ENCODE results near the gene MTTP.

- TF ChIP-seq EZH2 (IDR thresholded peaks at IDR 0.05; ENCODE audit: low read length) (no peak), CTCF (optimal IDR thresholded peaks at IDR 0.05 in 1 of 3, IDR thresholded peaks at IDR 0.05 in 1 of 3, conservative IDR thresholded peaks at IDR 0.05 in 1 of 3; ENCODE audit: extremely low read depth in 1 of 3, insufficient read depth in 2 of 3, low read length in 3 of 3) (no peak)
Measured at GRCh38 chr4:99615170-99615820, 40.7 kb downstream of the MTTP start.

Data from keratinocyte (primary cell).